ENCODE measurements around the gene HOXD11. TPM values are rescaled to one million over a fixed set of nuclear protein-coding genes. Genes with fewer than 3 reads are reported as not detected.
A peak's percentile ranks its signal among the peaks of the same experiment; 100 is the strongest.

The HOXD11 gene
- total RNA-seq, 1 donor from 2014 or later, result not detected

GRCh38 chr2:176076063-176076462 is 31.0 kb upstream of the HOXD11 start:
- Histone ChIP-seq H3K27me3 (peaks cover 97% of the 10 kb centered on the region), H3K9me3 (no peaks in the 10 kb centered on the region), H3K4me3 (no peak overlapping the region), H3K27ac (no peak overlapping the region), H3K4me1 (no peaks in the 10 kb centered on the region), H3K36me3 (no peaks in the 10 kb centered on the region)
- ATAC-seq (no peak), DNase-seq (no peak)
- intact Hi-C loops (cut with DNase I), result no loop called here
- no peak for TF ChIP-seq CTCF (IDR thresholded peaks at IDR 0.05)

DNA sequence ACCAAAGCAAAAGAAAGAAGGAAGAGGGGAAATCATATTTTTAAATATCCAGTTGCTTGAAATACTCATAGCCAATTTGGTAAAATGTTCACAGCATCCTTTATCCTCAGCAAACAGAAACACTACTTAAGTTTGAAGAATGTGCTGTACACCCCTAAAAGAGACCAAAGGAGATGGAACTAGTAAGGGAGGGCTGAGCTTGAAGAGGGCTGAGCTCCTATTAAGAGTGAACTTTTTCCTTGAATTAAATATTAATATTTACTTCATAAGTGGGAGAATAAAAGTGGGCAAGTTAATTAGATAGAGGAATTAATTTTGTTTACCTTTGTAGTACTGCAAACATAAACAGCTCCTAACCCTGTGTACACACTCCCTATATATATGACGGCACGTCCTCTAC is 30.3 kb upstream of the HOXD11 start:
- ATAC-seq, result no peak
- intact Hi-C loops (cut with DNase I), result no loop called here
- DNase-seq, result no peak

DNA sequence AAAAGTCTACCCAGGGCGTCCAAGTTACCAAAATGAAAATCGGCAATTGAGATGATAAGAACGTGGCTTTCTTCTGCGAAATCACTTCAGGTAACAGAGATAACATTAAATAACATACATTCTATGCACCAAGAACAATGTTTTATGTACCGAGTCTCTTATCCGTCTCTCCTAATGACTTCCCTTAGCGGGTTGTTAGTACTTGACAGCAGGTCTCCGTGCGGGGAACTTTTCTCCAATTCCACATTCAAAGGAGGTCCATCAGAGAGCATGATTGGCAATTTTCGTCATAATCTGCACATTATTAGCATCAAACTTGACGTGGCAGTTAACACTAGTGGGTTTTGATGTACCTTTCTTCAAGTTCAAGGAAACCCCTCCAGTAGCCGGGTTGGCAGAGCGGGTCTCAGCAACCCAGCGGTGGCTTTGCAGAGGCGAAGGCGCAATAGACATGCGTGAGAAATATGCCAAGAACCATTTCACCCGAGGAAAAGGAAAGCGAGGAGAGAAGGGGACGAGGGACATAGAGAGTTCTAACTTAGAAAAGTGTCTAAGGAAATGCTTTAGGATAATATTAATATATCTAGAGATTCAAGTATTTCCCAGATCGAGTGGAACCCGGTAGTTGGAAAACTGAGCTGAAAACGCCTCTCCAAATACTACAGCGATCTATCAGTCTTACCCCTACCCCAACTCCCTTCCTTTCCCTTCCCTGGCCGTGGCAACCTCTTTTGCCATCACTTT is 28.4 kb upstream of the HOXD11 start:
- H3K36me3 ChIP-seq, result no peaks in the 10 kb centered on the region
- H3K27ac ChIP-seq, result no peak overlapping the region
- no peaks in the 10 kb centered on the region for H3K9me3 ChIP-seq
- ATAC-seq, result no peak
- H3K27me3 ChIP-seq, result peaks cover 97% of the 10 kb centered on the region
- no peak overlapping the region for H3K4me3 ChIP-seq
- no peak for TF ChIP-seq CTCF (IDR thresholded peaks at IDR 0.05)
- intact Hi-C loops (cut with DNase I), result no loop called here
- H3K4me1 ChIP-seq, result no peaks in the 10 kb centered on the region
- no peak for DNase-seq

More for the DNA sequence above, 30.3 kb upstream of the HOXD11 start:
- Histone ChIP-seq H3K36me3 (no peaks in the 10 kb centered on the region), H3K27me3 (peaks cover 97% of the 10 kb centered on the region), H3K9me3 (no peaks in the 10 kb centered on the region), H3K4me1 (no peaks in the 10 kb centered on the region), H3K4me3 (no peak overlapping the region), H3K27ac (no peak overlapping the region)
- TF ChIP-seq CTCF (IDR thresholded peaks at IDR 0.05), result no peak

DNA sequence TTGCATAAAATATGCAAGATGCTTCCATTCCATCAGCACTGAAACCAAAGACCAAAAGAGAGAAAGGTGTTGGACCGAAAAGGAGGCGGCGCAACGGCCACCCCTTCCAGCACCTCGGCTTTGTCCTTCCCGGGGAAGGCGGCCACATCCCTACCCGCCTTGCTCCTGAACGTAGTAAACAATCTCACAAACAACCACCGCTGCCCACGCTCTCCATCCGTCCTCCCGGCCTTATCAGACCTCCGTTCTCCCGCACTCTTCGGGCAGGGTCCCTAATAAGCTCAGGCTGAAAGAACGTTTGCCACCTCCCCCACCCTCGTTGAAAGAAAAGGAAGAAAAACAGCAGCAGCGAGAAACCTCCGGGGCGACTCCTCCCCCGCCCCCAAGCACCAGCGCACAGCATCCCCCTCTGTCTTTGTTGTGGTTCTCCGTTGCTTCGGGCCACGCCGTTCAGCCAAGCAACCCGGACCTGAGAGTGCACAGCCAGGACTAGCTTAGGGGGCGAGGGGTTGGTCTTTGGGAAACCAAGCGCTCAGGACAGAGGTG is 27.7 kb upstream of the HOXD11 start:
- ATAC-seq (no peak), DNase-seq (no peak)
- H3K27me3 ChIP-seq, result peaks cover 97% of the 10 kb centered on the region
- no peaks in the 10 kb centered on the region for H3K4me1 ChIP-seq
- no peaks in the 10 kb centered on the region for H3K36me3 ChIP-seq
- no peak overlapping the region for H3K27ac ChIP-seq
- H3K4me3 ChIP-seq, result no peak overlapping the region
- intact Hi-C loops (cut with DNase I), result no loop called here
- no peaks in the 10 kb centered on the region for H3K9me3 ChIP-seq
- TF ChIP-seq CTCF (IDR thresholded peaks at IDR 0.05), result no peak

- intact Hi-C loops (cut with DNase I), result no loop called here
Observed at GRCh38 chr2:176079831-176080539, 27.1 kb upstream of the HOXD11 start.

More at GRCh38 chr2:176079831-176080539, 27.1 kb upstream of the HOXD11 start:
- peak; percentile 49 for TF ChIP-seq CTCF (IDR thresholded peaks at IDR 0.05)
- Histone ChIP-seq H3K27me3 (peaks cover 97% of the 10 kb centered on the region), H3K9me3 (no peaks in the 10 kb centered on the region), H3K36me3 (no peaks in the 10 kb centered on the region), H3K27ac (no peak overlapping the region), H3K4me3 (no peak overlapping the region), H3K4me1 (no peaks in the 10 kb centered on the region)
- ATAC-seq, result no peak
- peak; percentile 63 for DNase-seq

All from upper lobe of right lung (tissue), 1 donor.